Calu3 (cell line): ENCODE results near the gene CLCF1. TPM values are rescaled to one million over a fixed set of nuclear protein-coding genes. Genes with fewer than 3 reads are reported as not detected.
"Not testable (repeated sequence)": the region's sequence is repeated elsewhere in the genome, so short reads cannot be mapped to it uniquely, and the experiment has no call there.

ENCODE experiments used
- BruUV-seq: library from RNA; stranded (reverse); fragments of 400-500 nt; replicated peaks from 2 replicates; lab custom pipeline; 2021; lab: Mats Ljungman, UMichigan
- CTCF ChIA-PET: fragments of 300-600 bp; sonication (Branson Sonifier 250); formaldehyde crosslinking; loops from one replicate; lab custom pipeline; 2022; ENCODE audit warnings: antibody characterized with exemption; lab: Charles Lee
- DNase-seq: peaks from one replicate; pipeline ENCODE4 v3.0.0; 2022
- H3K27ac Mint-ChIP-seq: one replicate; pipeline ENCODE4 v1.8.0; 2022; ENCODE audit warnings: mixed read lengths; ENCODE audit not compliant: unreplicated experiment
- H3K27me3 Mint-ChIP-seq: one replicate; pipeline ENCODE4 v1.8.0; 2022; ENCODE audit warnings: mixed read lengths; ENCODE audit not compliant: unreplicated experiment
- H3K36me3 Mint-ChIP-seq: one replicate; pipeline ENCODE4 v1.8.0; 2022; ENCODE audit warnings: mild to moderate bottlenecking, moderate library complexity, mixed read lengths; ENCODE audit not compliant: insufficient read depth, unreplicated experiment
- H3K4me1 Mint-ChIP-seq: one replicate; pipeline ENCODE4 v1.8.0; 2022; ENCODE audit warnings: mild to moderate bottlenecking, low read depth, mixed read lengths; ENCODE audit not compliant: unreplicated experiment
- H3K4me3 Mint-ChIP-seq: one replicate; pipeline ENCODE4 v1.8.0; 2022; ENCODE audit warnings: mild to moderate bottlenecking, low read depth, moderate library complexity, mixed read lengths; ENCODE audit not compliant: unreplicated experiment
- H3K9me3 Mint-ChIP-seq: one replicate; pipeline ENCODE4 v1.8.0; 2022; ENCODE audit warnings: low read depth, mixed read lengths; ENCODE audit not compliant: unreplicated experiment
- CTCF ChIP-seq: fragments of 200-600 bp; IDR thresholded peaks from one replicate; pipeline ENCODE4 v1.8.0; 2022; ENCODE audit warnings: antibody characterized with exemption; ENCODE audit not compliant: unreplicated experiment
- intact Hi-C: fragments of 100-400 bp; cut with micrococcal nuclease; formaldehyde crosslinking; loops from one replicate; pipeline ENCODE4 v1.10.0; 2022; ENCODE audit not compliant: unreplicated experiment
- total RNA-seq: library from RNA; stranded (reverse); gene quantifications from 2 replicates; pipeline ENCODE4 v1.2.3, GENCODE V29; 2022

Gene CLCF1
- total RNA-seq, 1 experiment from 2014 or later: 7.5 TPM

- TF ChIP-seq CTCF: no peak
- Mint-ChIP-seq H3K27ac (no peak overlapping the region), H3K36me3 (peaks cover 19% of the 10 kb centered on the region), H3K4me3 (no peak overlapping the region), H3K27me3 (peaks cover under 1% of the 10 kb centered on the region), H3K4me1 (no peaks in the 10 kb centered on the region), H3K9me3 (no peaks in the 10 kb centered on the region)
- no TSS peak for BruUV-seq
- CTCF ChIA-PET: no interaction called here
- DNase-seq: no peak
- intact Hi-C loops: no loop called here
Observed at GRCh38 chr11:67405196-67405567, 31.8 kb upstream of the CLCF1 start.

GRCh38 chr11:67404515-67405195 is 31.3 kb upstream of the CLCF1 start:
- no peak for DNase-seq
- no peaks in the 10 kb centered on the region for H3K27me3 Mint-ChIP-seq
- no peaks in the 10 kb centered on the region for H3K4me1 Mint-ChIP-seq
- CTCF ChIA-PET: no interaction called here
- no peaks in the 10 kb centered on the region for H3K9me3 Mint-ChIP-seq
- TF ChIP-seq CTCF: no peak
- intact Hi-C loops: no loop called here
- no TSS peak for BruUV-seq
- H3K27ac Mint-ChIP-seq: no peak overlapping the region
- H3K4me3 Mint-ChIP-seq: no peak overlapping the region
- peaks cover 20% of the 10 kb centered on the region for H3K36me3 Mint-ChIP-seq

GRCh38 chr11:67403085-67403484 is 29.7 kb upstream of the CLCF1 start:
- H3K9me3 Mint-ChIP-seq, CTCF ChIA-PET, DNase-seq, H3K27ac Mint-ChIP-seq, intact Hi-C loops, H3K4me1 Mint-ChIP-seq, H3K4me3 Mint-ChIP-seq, H3K27me3 Mint-ChIP-seq, BruUV-seq: not testable (repeated sequence)
- peaks cover 33% of the 10 kb centered on the region for H3K36me3 Mint-ChIP-seq

- BruUV-seq, H3K27me3 Mint-ChIP-seq, H3K4me3 Mint-ChIP-seq, intact Hi-C loops, DNase-seq, H3K4me1 Mint-ChIP-seq, H3K27ac Mint-ChIP-seq, H3K9me3 Mint-ChIP-seq: not testable (repeated sequence)
- peaks cover 40% of the 10 kb centered on the region for H3K36me3 Mint-ChIP-seq
- CTCF ChIA-PET: interaction anchor here (1.0 to 2.1 kb wide), 12 partner anchors 13 to 227 kb away, joined by 3 to 12 read pairs (median 4); partner anchors contain the start of genes AIP, PITPNM1 and POLD4
Observed at GRCh38 chr11:67402192-67402839, 28.9 kb upstream of the CLCF1 start.

GRCh38 chr11:67401495-67402191 is 28.2 kb upstream of the CLCF1 start, which contains the start of gene PPP1CA:
Gene PPP1CA (minus strand): TSS chr11:67401858. CDS start chr11:67401782, 76 bp downstream.
- peak; percentile 93 for DNase-seq
- no peaks in the 10 kb centered on the region for H3K9me3 Mint-ChIP-seq
- intact Hi-C loops: no loop called here
- H3K4me3 Mint-ChIP-seq: peak within 1 kb of the TSS; percentile 69
- no peaks in the 10 kb centered on the region for H3K27me3 Mint-ChIP-seq
- peak; percentile 53 for TF ChIP-seq CTCF
- BruUV-seq: no TSS peak
- H3K4me1 Mint-ChIP-seq: no peaks in the 10 kb centered on the region
- H3K36me3 Mint-ChIP-seq: peaks cover 42% of the 10 kb centered on the region
- no peak within 1 kb of the TSS for H3K27ac Mint-ChIP-seq
- CTCF ChIA-PET: interaction anchor here (0.6 to 2.1 kb wide), 16 partner anchors 10 to 227 kb away, joined by 3 to 12 read pairs (median 4); partner anchors contain the start of genes AIP, PITPNM1, POLD4 and RAD9A
